Effector memory CD8-positive, alpha-beta T cell (primary cell): ENCODE results near the gene RBMS1.
A peak's percentile ranks its signal among the peaks of the same experiment; 100 is the strongest.

Experiments used
- ATAC-seq: fragments of 150-1000 bp; cut with Tn5 transposase; replicated peaks from 2 replicates; pipeline ENCODE4 v1.10.0; 2021; ENCODE audit warnings: mild to moderate bottlenecking, moderate library complexity
- DNase-seq, 3 experiments: peaks; one replicate each; pipeline ENCODE4 v3.0.0; 2021
- H3K27ac Mint-ChIP-seq, 2 donors: one replicate each; pipeline ENCODE4 v1.8.0; 2022; ENCODE audit warnings: mild to moderate bottlenecking in 2 of 2, mixed read lengths in 2 of 2, moderate library complexity in 2 of 2
- H3K27me3 Mint-ChIP-seq, 2 donors: one replicate each; pipeline ENCODE4 v1.8.0; 2022; ENCODE audit warnings: mixed read lengths in 2 of 2
- H3K36me3 Mint-ChIP-seq: one replicate; pipeline ENCODE4 v1.8.0; 2022; ENCODE audit warnings: mild to moderate bottlenecking, moderate library complexity, mixed read lengths; ENCODE audit not compliant: insufficient read depth
- H3K4me1 Mint-ChIP-seq, 2 donors: one replicate each; pipeline ENCODE4 v1.8.0; 2022; ENCODE audit warnings: low read depth in 2 of 2, mixed read lengths in 2 of 2
- H3K4me3 Mint-ChIP-seq, 2 donors: one replicate each; pipeline ENCODE4 v1.8.0; 2022; ENCODE audit warnings: mild to moderate bottlenecking in 2 of 2, mixed read lengths in 2 of 2, moderate library complexity in 2 of 2
- H3K9me3 Mint-ChIP-seq, 2 donors: one replicate each; pipeline ENCODE4 v1.8.0; 2022; ENCODE audit warnings: mixed read lengths in 2 of 2

RBMS1 gene

GRCh38 chr2:160305081-160305750 is 188.4 kb downstream of the RBMS1 start:
- peaks cover 34% of the 10 kb centered on the region for H3K36me3 Mint-ChIP-seq
- H3K27ac Mint-ChIP-seq, result peak overlapping the region in 1 of 2 donors; percentile 52
- H3K9me3 Mint-ChIP-seq, result no peaks in the 10 kb centered on the region
- no peaks in the 10 kb centered on the region for H3K27me3 Mint-ChIP-seq
- no peak overlapping the region for H3K4me3 Mint-ChIP-seq
- no peak for DNase-seq
- ATAC-seq, result no peak
- H3K4me1 Mint-ChIP-seq, result peaks cover 17 to 34% of the 10 kb centered on the region in 2 donors

DNA sequence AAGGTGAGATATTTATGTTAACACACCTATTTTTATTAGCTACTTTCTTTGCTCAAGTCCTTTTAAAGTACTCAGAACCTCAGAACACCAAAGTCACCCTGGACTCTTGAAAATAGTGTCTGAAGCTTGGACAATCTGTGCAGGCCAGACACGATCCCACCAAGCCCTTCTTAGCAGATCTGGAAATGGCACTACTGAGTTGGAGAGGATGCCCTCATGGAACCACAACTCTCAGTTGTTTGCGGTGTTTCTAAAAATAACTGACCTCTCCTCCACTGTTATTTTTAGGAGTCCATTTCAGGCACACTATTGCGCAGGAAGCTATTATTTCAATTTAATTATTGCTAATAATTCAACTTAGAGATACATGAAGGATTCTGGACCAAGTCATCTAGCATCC is 190.1 kb downstream of the RBMS1 start:
- H3K9me3 Mint-ChIP-seq, result no peaks in the 10 kb centered on the region
- no peak for ATAC-seq
- no peak for DNase-seq
- no peaks in the 10 kb centered on the region for H3K27me3 Mint-ChIP-seq
- peak overlapping the region in 1 of 2 donors; percentile 52 for H3K27ac Mint-ChIP-seq
- H3K4me1 Mint-ChIP-seq, result peaks cover 14 to 42% of the 10 kb centered on the region in 2 donors
- H3K4me3 Mint-ChIP-seq, result no peak overlapping the region
- peaks cover 44% of the 10 kb centered on the region for H3K36me3 Mint-ChIP-seq

DNA sequence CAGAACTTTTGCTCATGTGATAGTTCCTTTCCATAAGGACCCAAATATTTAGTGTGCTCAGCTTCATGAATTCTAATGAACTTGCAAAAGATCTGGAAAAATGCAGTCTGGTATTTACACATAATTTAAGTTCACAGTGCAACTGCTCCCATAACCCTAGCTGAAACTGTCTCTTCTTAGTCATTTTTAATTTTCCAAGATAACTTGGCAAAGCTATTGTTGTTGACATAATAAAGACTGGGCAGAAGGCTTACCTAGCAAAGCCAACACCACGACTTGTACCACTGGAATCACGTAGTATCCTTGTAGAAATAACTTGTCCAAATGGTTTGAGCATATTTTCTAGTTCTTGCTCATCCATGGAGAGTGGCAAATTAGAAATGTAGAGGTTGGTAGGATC is 190.5 kb downstream of the RBMS1 start:
- no peaks in the 10 kb centered on the region for H3K9me3 Mint-ChIP-seq
- peaks cover 18 to 46% of the 10 kb centered on the region in 2 donors for H3K4me1 Mint-ChIP-seq
- H3K27me3 Mint-ChIP-seq, result no peaks in the 10 kb centered on the region
- DNase-seq (no peak), ATAC-seq (no peak)
- H3K36me3 Mint-ChIP-seq, result peaks cover 44% of the 10 kb centered on the region
- peak overlapping the region in 1 of 2 donors; percentile 52 for H3K27ac Mint-ChIP-seq
- no peak overlapping the region for H3K4me3 Mint-ChIP-seq

DNA sequence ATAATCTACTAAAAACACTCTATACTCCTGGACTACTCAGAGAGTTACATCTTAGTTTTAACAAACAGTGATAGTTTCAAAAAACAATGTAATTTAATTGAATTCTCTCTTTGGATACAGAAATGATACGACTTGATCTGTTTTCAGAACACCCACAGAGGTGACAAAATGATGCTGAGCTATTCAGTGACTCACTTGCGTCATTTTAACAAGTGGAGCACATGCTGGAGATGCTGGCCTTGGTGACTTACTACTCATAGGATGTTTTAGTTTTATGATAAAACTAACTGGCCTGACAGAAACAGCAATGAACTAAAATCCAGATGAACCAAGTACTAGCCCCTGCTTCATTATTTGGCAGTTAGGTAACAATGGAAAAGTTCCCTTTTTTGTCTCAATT is 192.2 kb downstream of the RBMS1 start:
- Mint-ChIP-seq H3K4me1 (peaks cover 34 to 63% of the 10 kb centered on the region in 2 donors), H3K9me3 (no peaks in the 10 kb centered on the region), H3K27ac (peak overlapping the region in 1 of 2 donors; percentile 62), H3K27me3 (no peaks in the 10 kb centered on the region), H3K36me3 (peaks cover 50% of the 10 kb centered on the region), H3K4me3 (no peak overlapping the region)
- ATAC-seq (peak; percentile 58), DNase-seq (peak in 1 of 3 experiments; percentile 8)

DNA sequence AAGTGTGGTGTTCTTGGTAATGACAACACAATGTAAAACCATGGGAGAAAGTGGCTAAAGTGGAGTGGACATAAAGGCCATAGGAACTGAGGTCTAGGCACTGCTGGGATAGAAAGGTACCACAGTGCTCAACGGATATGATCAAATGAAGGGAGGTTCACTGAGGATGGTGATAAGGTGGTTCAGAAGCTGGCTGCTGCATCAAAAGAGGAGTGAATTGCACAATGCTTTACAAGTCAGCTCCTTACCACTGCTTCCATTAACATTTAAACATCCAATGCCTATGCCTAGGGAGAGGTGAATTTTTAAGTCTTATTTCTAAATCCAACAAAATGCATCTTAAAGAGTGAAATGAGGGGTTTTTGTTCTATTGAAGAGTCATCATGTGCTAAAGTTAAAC is 193.4 kb downstream of the RBMS1 start:
- ATAC-seq, result no peak
- Mint-ChIP-seq H3K9me3 (no peaks in the 10 kb centered on the region), H3K36me3 (peaks cover 58% of the 10 kb centered on the region), H3K27ac (peak overlapping the region in 1 of 2 donors; percentile 87), H3K4me3 (no peak overlapping the region), H3K27me3 (no peaks in the 10 kb centered on the region), H3K4me1 (peaks cover 42 to 66% of the 10 kb centered on the region in 2 donors)
- DNase-seq, result no peak

DNA sequence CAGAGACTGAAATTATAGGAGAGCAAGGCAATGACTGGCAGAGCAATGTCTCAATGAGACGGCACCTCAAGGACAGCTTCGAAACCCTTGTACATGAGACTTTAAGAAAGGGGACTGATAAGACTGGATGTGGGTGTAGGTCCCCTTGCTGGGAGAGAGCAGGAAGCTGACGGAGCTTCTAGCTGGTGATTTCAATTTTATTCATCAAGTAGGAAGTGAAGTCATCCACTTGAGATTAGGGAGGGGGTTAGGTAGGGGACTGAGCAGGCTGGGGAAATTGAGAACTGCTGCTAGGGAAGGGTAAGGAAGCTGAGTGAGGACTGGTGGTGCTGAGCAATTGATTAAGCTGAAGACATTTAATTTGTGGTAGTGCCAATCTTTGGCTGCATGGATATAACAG is 194.1 kb downstream of the RBMS1 start:
- Mint-ChIP-seq H3K4me3 (no peak overlapping the region), H3K27me3 (no peaks in the 10 kb centered on the region), H3K4me1 (peaks cover 44 to 69% of the 10 kb centered on the region in 2 donors), H3K36me3 (peaks cover 58% of the 10 kb centered on the region), H3K9me3 (no peaks in the 10 kb centered on the region), H3K27ac (peak overlapping the region; percentile 51 to 87)
- no peak for ATAC-seq
- DNase-seq, result no peak

DNA sequence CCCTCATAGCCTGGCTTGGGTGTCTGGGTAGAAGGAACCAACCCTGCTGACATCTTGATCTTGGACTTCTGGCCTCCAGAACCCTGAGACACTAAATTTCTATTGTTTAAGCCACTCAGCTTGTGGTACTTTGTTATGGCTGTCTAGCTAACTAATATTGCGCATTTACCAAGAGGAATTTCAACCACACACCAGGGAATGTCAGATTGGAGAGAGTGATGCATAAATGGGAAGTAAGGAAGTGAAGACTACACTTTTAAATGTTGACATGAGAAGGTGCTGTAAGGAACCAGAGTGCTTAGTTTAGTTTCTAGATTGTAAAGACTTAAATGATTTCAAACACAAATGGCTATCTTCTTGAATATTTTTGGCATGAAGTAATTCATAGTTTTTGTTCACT is 194.6 kb downstream of the RBMS1 start:
- Mint-ChIP-seq H3K4me1 (peaks cover 44 to 69% of the 10 kb centered on the region in 2 donors), H3K27ac (peak overlapping the region; percentile 51 to 87), H3K36me3 (peaks cover 58% of the 10 kb centered on the region), H3K4me3 (no peak overlapping the region), H3K27me3 (no peaks in the 10 kb centered on the region), H3K9me3 (no peaks in the 10 kb centered on the region)
- DNase-seq, result no peak
- no peak for ATAC-seq

- H3K4me1 Mint-ChIP-seq, result peaks cover 57 to 65% of the 10 kb centered on the region in 2 donors
- peak; percentile 27 for ATAC-seq
- peaks cover 62% of the 10 kb centered on the region for H3K36me3 Mint-ChIP-seq
- DNase-seq, result no peak
- H3K27me3 Mint-ChIP-seq, result no peaks in the 10 kb centered on the region
- no peak overlapping the region for H3K4me3 Mint-ChIP-seq
- peak overlapping the region; percentile 47 to 74 for H3K27ac Mint-ChIP-seq
- no peaks in the 10 kb centered on the region for H3K9me3 Mint-ChIP-seq
Measured at GRCh38 chr2:160295519-160296207, 197.9 kb downstream of the RBMS1 start.

DNA sequence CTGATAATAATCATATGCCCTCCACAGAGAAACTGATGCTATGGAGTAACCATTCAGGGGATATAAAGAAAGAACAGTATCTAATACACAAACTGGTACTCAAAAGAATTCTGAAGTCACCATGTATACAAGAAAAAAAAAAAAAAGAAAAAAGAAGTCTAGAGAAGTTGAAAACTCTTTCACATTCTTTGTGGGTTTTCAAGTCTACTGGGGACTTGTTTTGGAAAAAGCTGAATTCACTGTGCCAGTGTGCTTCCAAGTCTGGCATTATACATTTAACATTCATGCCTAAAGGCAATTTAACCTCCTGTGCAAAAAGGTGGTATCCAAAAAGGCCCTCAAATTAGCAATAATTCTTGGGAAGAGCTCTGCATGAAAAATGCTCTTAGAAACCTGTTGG is 198.7 kb downstream of the RBMS1 start:
- ATAC-seq (no peak), DNase-seq (no peak)
- Mint-ChIP-seq H3K4me3 (no peak overlapping the region), H3K9me3 (no peaks in the 10 kb centered on the region), H3K36me3 (peaks cover 65% of the 10 kb centered on the region), H3K4me1 (peaks cover 55 to 60% of the 10 kb centered on the region in 2 donors), H3K27ac (peak overlapping the region; percentile 47 to 74), H3K27me3 (no peaks in the 10 kb centered on the region)

DNA sequence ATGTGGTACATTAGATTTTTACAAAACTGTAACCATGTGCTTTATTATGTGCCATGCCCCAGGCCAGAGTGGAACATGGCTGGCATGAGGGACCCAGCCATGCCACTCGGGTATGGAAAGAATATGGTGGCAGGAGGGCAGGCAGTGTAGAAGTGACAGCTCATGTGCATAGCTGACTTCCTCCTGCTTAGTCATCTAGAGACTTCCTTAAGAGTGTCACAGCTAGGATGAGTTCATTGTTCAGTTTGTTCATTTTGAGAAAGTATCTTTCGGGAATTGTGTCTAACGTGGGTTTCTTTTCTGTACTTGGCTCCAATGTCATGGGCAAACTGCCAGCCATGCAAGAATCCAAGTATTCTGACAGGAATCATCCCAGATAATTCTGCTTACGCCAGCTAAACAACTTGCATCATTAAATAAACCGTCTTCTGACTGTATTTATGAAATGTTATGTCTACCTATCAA is 199.2 kb downstream of the RBMS1 start:
- H3K27me3 Mint-ChIP-seq, result no peaks in the 10 kb centered on the region
- peak overlapping the region in 1 of 2 donors; percentile 74 for H3K27ac Mint-ChIP-seq
- H3K4me1 Mint-ChIP-seq, result peaks cover 50 to 55% of the 10 kb centered on the region in 2 donors
- ATAC-seq, result peak; percentile 45
- no peaks in the 10 kb centered on the region for H3K9me3 Mint-ChIP-seq
- DNase-seq, result no peak
- no peak overlapping the region for H3K4me3 Mint-ChIP-seq
- H3K36me3 Mint-ChIP-seq, result peaks cover 68% of the 10 kb centered on the region

DNA sequence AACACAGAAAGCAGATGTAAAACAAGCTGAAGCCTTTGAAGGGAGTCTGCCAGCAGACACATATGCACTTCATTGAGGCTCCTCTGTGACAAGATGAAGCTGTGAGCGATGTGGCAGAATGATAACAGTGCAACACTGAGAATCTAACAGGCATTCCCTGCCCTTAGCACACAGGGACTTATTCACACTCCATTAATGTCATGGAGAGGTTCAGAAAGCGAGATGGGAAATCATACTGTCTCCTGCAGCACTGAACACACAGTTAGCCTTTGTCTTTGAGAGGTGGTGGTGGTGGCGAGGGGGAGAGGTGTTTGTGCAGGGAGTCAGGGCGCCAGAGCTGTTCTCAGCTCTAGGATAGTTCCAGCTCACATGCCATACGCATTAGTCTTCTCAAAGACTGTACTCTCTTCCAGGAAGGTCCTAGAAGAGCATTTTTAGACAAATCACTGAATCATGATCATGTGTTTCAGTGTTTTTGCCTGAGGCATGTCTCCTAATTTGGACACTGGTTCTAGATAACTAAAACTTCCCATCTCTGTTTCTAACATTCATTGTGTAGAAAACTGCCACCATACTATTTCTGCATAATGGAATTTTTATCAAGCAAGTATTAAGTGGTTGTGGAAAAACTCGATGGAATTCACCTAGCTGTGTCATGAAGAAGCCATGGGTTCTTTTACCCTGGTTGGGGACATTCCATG is 200.1 kb downstream of the RBMS1 start:
- H3K4me1 Mint-ChIP-seq, result peaks cover 49 to 50% of the 10 kb centered on the region in 2 donors
- ATAC-seq (no peak), DNase-seq (no peak)
- no peak overlapping the region for H3K4me3 Mint-ChIP-seq
- no peaks in the 10 kb centered on the region for H3K27me3 Mint-ChIP-seq
- H3K36me3 Mint-ChIP-seq, result peaks cover 62% of the 10 kb centered on the region
- no peaks in the 10 kb centered on the region for H3K9me3 Mint-ChIP-seq
- peak overlapping the region; percentile 75 to 84 for H3K27ac Mint-ChIP-seq

- Mint-ChIP-seq H3K9me3 (no peaks in the 10 kb centered on the region), H3K27me3 (no peaks in the 10 kb centered on the region), H3K27ac (peak overlapping the region; percentile 75 to 84), H3K4me3 (no peak overlapping the region), H3K36me3 (peaks cover 63% of the 10 kb centered on the region), H3K4me1 (peaks cover 36 to 37% of the 10 kb centered on the region in 2 donors)
- ATAC-seq (no peak), DNase-seq (no peak)
Measured at GRCh38 chr2:160292225-160292624, 201.4 kb downstream of the RBMS1 start.

- no peak for ATAC-seq
- Mint-ChIP-seq H3K4me3 (no peak overlapping the region), H3K36me3 (peaks cover 63% of the 10 kb centered on the region)
Measured at GRCh38 chr2:160291382-160291781, 202.2 kb downstream of the RBMS1 start.

More at GRCh38 chr2:160291382-160291781, 202.2 kb downstream of the RBMS1 start:
- no peak for DNase-seq
- H3K4me1 Mint-ChIP-seq, result peaks cover 27 to 30% of the 10 kb centered on the region in 2 donors
- peak overlapping the region; percentile 75 to 84 for H3K27ac Mint-ChIP-seq
- H3K27me3 Mint-ChIP-seq, result no peaks in the 10 kb centered on the region
- H3K9me3 Mint-ChIP-seq, result no peaks in the 10 kb centered on the region
